Measurements from ENCODE around the gene VPS45.
"Not testable (repeated sequence)": the region's sequence is repeated elsewhere in the genome, so short reads cannot be mapped to it uniquely, and the experiment has no call there.

VPS45 gene

DNA sequence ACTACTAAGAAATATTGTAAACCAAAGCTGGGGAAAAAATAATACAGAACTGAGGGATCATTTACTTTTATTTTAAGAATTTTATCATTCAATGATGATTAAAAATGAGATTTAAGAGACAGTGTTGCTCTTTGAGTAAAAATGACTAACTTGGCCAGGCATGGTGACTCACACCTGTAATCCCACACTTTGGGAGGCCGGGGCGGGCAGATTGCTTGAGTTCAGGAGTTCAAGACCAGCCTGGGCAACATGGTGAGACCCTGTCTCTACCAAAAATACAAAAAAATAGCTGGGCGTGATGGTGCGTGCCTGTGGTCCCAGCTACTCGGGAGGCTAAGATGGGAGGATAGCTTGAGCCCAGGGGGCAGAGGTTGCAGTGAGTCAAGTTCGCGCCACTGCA lies 60.3 kb downstream of the VPS45 start:
- Histone ChIP-seq H3K27me3 (ENCODE audit: insufficient read depth, poor library complexity, severe bottlenecking) (no peaks in the 10 kb centered on the region), H3K4me3 (replicated peaks; ENCODE audit: insufficient read depth, low read length) (no peak overlapping the region), H3K27ac (replicated peaks) (no peak overlapping the region)
- DNase-seq (ENCODE audit: low read depth in 1 of 2, low spot score in 1 of 2), result no peak
- TF ChIP-seq, protein P1, sequence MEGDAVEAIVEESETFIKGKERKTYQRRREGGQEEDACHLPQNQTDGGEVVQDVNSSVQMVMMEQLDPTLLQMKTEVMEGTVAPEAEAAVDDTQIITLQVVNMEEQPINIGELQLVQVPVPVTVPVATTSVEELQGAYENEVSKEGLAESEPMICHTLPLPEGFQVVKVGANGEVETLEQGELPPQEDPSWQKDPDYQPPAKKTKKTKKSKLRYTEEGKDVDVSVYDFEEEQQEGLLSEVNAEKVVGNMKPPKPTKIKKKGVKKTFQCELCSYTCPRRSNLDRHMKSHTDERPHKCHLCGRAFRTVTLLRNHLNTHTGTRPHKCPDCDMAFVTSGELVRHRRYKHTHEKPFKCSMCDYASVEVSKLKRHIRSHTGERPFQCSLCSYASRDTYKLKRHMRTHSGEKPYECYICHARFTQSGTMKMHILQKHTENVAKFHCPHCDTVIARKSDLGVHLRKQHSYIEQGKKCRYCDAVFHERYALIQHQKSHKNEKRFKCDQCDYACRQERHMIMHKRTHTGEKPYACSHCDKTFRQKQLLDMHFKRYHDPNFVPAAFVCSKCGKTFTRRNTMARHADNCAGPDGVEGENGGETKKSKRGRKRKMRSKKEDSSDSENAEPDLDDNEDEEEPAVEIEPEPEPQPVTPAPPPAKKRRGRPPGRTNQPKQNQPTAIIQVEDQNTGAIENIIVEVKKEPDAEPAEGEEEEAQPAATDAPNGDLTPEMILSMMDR (IDR thresholded peaks at IDR 0.05; ENCODE audit: insufficient read depth, low read length), result no peak
- no peak for TF ChIP-seq POLR2AphosphoS5 (IDR thresholded peaks at IDR 0.05; ENCODE audit: low read depth)
- no peak for TF ChIP-seq SPI1 (IDR thresholded peaks at IDR 0.05; ENCODE audit: borderline replicate concordance, low read depth)
- TF ChIP-seq, protein P2, sequence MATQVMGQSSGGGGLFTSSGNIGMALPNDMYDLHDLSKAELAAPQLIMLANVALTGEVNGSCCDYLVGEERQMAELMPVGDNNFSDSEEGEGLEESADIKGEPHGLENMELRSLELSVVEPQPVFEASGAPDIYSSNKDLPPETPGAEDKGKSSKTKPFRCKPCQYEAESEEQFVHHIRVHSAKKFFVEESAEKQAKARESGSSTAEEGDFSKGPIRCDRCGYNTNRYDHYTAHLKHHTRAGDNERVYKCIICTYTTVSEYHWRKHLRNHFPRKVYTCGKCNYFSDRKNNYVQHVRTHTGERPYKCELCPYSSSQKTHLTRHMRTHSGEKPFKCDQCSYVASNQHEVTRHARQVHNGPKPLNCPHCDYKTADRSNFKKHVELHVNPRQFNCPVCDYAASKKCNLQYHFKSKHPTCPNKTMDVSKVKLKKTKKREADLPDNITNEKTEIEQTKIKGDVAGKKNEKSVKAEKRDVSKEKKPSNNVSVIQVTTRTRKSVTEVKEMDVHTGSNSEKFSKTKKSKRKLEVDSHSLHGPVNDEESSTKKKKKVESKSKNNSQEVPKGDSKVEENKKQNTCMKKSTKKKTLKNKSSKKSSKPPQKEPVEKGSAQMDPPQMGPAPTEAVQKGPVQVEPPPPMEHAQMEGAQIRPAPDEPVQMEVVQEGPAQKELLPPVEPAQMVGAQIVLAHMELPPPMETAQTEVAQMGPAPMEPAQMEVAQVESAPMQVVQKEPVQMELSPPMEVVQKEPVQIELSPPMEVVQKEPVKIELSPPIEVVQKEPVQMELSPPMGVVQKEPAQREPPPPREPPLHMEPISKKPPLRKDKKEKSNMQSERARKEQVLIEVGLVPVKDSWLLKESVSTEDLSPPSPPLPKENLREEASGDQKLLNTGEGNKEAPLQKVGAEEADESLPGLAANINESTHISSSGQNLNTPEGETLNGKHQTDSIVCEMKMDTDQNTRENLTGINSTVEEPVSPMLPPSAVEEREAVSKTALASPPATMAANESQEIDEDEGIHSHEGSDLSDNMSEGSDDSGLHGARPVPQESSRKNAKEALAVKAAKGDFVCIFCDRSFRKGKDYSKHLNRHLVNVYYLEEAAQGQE (IDR thresholded peaks at IDR 0.05; ENCODE audit: insufficient replicate concordance, low read depth), result no peak
- no peak for TF ChIP-seq GABPA (IDR thresholded peaks at IDR 0.05; ENCODE audit: low read depth)

DNA sequence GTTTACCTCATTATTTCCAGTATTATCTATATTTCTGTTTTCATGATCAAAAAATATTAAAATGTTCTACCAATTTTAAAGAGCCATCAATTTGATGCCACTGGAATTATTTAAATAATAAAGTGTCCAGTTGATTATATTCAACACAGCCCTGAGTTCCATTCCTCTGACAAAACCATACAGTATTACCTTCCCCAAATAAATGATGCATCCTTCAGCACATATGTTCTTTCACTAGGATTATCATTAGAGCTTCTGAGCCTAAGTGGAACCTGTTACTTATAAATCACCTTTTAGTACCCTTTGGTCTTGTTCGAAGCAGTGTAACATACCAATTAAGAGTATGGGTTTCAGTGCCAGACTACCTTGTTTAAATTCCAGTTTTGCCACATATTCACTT lies 64.8 kb downstream of the VPS45 start:
- no peak overlapping the region for H3K27ac ChIP-seq (replicated peaks)
- no peak for TF ChIP-seq GABPA (IDR thresholded peaks at IDR 0.05; ENCODE audit: low read depth)
- TF ChIP-seq, protein P1 (IDR thresholded peaks at IDR 0.05; ENCODE audit: insufficient read depth, low read length), result no peak
- TF ChIP-seq POLR2AphosphoS5 (IDR thresholded peaks at IDR 0.05; ENCODE audit: low read depth), result no peak
- TF ChIP-seq, protein P2 (IDR thresholded peaks at IDR 0.05; ENCODE audit: insufficient replicate concordance, low read depth), result no peak
- H3K4me3 ChIP-seq (replicated peaks; ENCODE audit: insufficient read depth, low read length), result no peak overlapping the region
- DNase-seq (ENCODE audit: low read depth in 1 of 2, low spot score in 1 of 2), result no peak
- no peaks in the 10 kb centered on the region for H3K27me3 ChIP-seq (ENCODE audit: insufficient read depth, poor library complexity, severe bottlenecking)

DNA sequence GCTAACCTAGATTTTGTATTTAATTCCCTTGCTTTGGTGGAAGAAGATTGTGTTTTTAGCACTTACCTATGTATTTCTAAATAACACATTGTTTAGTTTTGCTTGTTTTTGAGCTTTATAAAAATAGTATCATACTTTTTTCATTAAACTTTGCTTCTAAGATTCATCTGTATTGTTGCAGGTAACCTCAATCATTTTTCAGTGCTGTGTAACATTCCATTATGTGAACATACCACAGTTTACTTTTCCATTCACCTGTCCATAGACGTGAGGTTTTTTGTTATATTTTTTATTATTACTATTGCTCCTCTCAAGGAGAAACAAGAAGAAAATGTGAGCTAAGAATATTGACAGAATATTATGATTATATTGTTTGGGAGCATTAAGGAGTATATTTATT lies 67.0 kb downstream of the VPS45 start:
- Histone ChIP-seq H3K4me3 (replicated peaks; ENCODE audit: insufficient read depth, low read length) (no peak overlapping the region), H3K27me3 (ENCODE audit: insufficient read depth, poor library complexity, severe bottlenecking) (no peaks in the 10 kb centered on the region), H3K27ac (replicated peaks) (no peak overlapping the region)
- TF ChIP-seq, protein P1 (IDR thresholded peaks at IDR 0.05; ENCODE audit: insufficient read depth, low read length), result no peak
- TF ChIP-seq SPI1 (IDR thresholded peaks at IDR 0.05; ENCODE audit: borderline replicate concordance, low read depth) (no peak), GABPA (IDR thresholded peaks at IDR 0.05; ENCODE audit: low read depth) (no peak), POLR2AphosphoS5 (IDR thresholded peaks at IDR 0.05; ENCODE audit: low read depth) (no peak)
- TF ChIP-seq, protein P2 (IDR thresholded peaks at IDR 0.05; ENCODE audit: insufficient replicate concordance, low read depth), result no peak
- no peak for DNase-seq (ENCODE audit: low read depth in 1 of 2, low spot score in 1 of 2)

DNA sequence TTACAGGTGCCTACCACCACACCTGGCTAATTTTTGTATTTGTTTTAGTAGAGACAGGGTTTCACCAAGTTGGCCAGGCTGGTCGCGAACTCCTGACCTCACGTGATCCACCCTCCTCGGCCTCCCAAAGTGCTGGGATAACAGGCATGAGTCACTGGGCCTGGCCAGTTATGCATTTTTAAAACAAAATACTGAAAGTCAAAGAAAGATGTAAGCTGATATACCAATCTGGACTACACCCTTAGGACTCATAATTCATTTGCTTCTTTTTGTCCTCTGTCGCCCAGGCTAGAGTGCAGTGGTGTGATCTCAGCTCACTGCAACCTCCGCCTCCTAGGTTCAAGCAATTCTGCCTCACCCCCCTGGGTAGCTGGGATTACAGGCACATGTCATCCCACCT lies 67.8 kb downstream of the VPS45 start:
- not testable (repeated sequence) for H3K27ac ChIP-seq (replicated peaks); H3K4me3 ChIP-seq (replicated peaks; ENCODE audit: insufficient read depth, low read length); DNase-seq (ENCODE audit: low read depth in 1 of 2, low spot score in 1 of 2); H3K27me3 ChIP-seq (ENCODE audit: insufficient read depth, poor library complexity, severe bottlenecking)
